Measurements from ENCODE around the gene CLDN6.

The CLDN6 gene

GRCh38 chr16:3038256-3038655 lies 20.3 kb upstream of the CLDN6 start:
- TF ChIP-seq ZC3H10 (CRISPR knock-in tag; IDR thresholded peaks at IDR 0.05) (no peak), ZNF565 (CRISPR knock-in tag; conservative IDR thresholded peaks at IDR 0.05; ENCODE audit: low read depth) (no peak), RARB (CRISPR knock-in tag; IDR thresholded peaks at IDR 0.05) (no peak), ZNF8 (CRISPR knock-in tag; IDR thresholded peaks at IDR 0.05) (no peak), ZFP30 (CRISPR knock-in tag; IDR thresholded peaks at IDR 0.05) (no peak), TCF4 (CRISPR knock-in tag; IDR thresholded peaks at IDR 0.05; ENCODE audit: borderline replicate concordance) (no peak), ARNTL (CRISPR knock-in tag; IDR thresholded peaks at IDR 0.05; ENCODE audit: borderline replicate concordance, low read depth) (no peak), CSRNP3 (CRISPR knock-in tag; IDR thresholded peaks at IDR 0.05) (no peak), ZNF70 (CRISPR knock-in tag; IDR thresholded peaks at IDR 0.05) (no peak), ESRRG (CRISPR knock-in tag; IDR thresholded peaks at IDR 0.05) (no peak), CSDC2 (CRISPR knock-in tag; IDR thresholded peaks at IDR 0.05) (no peak), GLIS3 (CRISPR knock-in tag; IDR thresholded peaks at IDR 0.05) (no peak), PPARA (CRISPR knock-in tag; IDR thresholded peaks at IDR 0.05; ENCODE audit: borderline replicate concordance) (no peak), POU6F1 (CRISPR knock-in tag; IDR thresholded peaks at IDR 0.05; ENCODE audit: borderline replicate concordance, low read depth) (no peak), TSHZ2 (CRISPR knock-in tag; IDR thresholded peaks at IDR 0.05) (no peak), BACH2 (CRISPR knock-in tag; IDR thresholded peaks at IDR 0.05; ENCODE audit: borderline replicate concordance) (no peak), CREB5 (CRISPR knock-in tag; IDR thresholded peaks at IDR 0.05; ENCODE audit: low read depth) (no peak)
- ATAC-seq = peak; percentile 14

GRCh38 chr16:3036726-3037315 lies 18.8 kb upstream of the CLDN6 start, which contains the start of gene BICDL2:
Gene BICDL2 (minus strand): TSS chr16:3036944. CDS start chr16:3035496, 1,448 bp downstream.
- ATAC-seq = no peak
- TF ChIP-seq CSRNP3 (CRISPR knock-in tag; IDR thresholded peaks at IDR 0.05) (no peak), SNAI2 (CRISPR knock-in tag; IDR thresholded peaks at IDR 0.05) (no peak), OSR1 (CRISPR knock-in tag; IDR thresholded peaks at IDR 0.05) (no peak), ESRRG (CRISPR knock-in tag; IDR thresholded peaks at IDR 0.05) (no peak), RARB (CRISPR knock-in tag; IDR thresholded peaks at IDR 0.05) (no peak), ZNF8 (CRISPR knock-in tag; IDR thresholded peaks at IDR 0.05) (no peak), TCF4 (CRISPR knock-in tag; IDR thresholded peaks at IDR 0.05; ENCODE audit: borderline replicate concordance) (no peak), CSDC2 (CRISPR knock-in tag; IDR thresholded peaks at IDR 0.05) (no peak), TOX (CRISPR knock-in tag; IDR thresholded peaks at IDR 0.05; ENCODE audit: borderline replicate concordance) (no peak), ZC3H10 (CRISPR knock-in tag; IDR thresholded peaks at IDR 0.05) (no peak), ARNTL (CRISPR knock-in tag; IDR thresholded peaks at IDR 0.05; ENCODE audit: borderline replicate concordance, low read depth) (no peak), GLIS3 (CRISPR knock-in tag; IDR thresholded peaks at IDR 0.05) (no peak)
